Left lung (tissue), 14 donors: ENCODE measurements around the gene PPP2R1A. TPM values are rescaled to one million over a fixed set of nuclear protein-coding genes. Genes with fewer than 3 reads are reported as not detected.

Experiments used
- ATAC-seq: fragments of 200-7000 bp; cut with Tn5 transposase; one replicate; pipeline ENCODE4 v1.9.1; 2020; ENCODE audit warnings: moderate library complexity
- DNase-seq, 4 donors: peaks; one replicate each; pipeline ENCODE4 v3.0.0-alpha.2; 2013 to 2020
- H3K27ac ChIP-seq, 2 donors: fragments of 200-600 bp; sonication (generic) in 1 of 2; one replicate each; pipeline versions ENCODE4 v1.5.0 to v1.8.0; 2020 to 2021
- H3K27me3 ChIP-seq, 2 donors: fragments of 200-600 bp; sonication (generic) in 1 of 2; one replicate each; pipeline versions ENCODE4 v1.5.0 to v1.8.0; 2020 to 2021
- H3K36me3 ChIP-seq, 2 donors: fragments of 200-600 bp; sonication (generic) in 1 of 2; one replicate each; pipeline versions ENCODE4 v1.5.0 to v1.8.0; 2020 to 2021
- H3K4me1 ChIP-seq, 2 donors: fragments of 200-600 bp; one replicate each; pipeline ENCODE4 v1.8.0; 2021
- H3K4me3 ChIP-seq, 2 donors: fragments of 200-600 bp; sonication (generic) in 1 of 2; one replicate each; pipeline versions ENCODE4 v1.5.0 to v1.8.0; 2020 to 2021; ENCODE audit warnings: mild to moderate bottlenecking in 1 of 2
- H3K9me3 ChIP-seq, 2 donors: fragments of 200-600 bp; sonication (generic) in 1 of 2; one replicate each; pipeline versions ENCODE4 v1.5.0 to v1.8.0; 2020 to 2021
- intact Hi-C, 2 donors: fragments of 100-400 bp; cut with DNase I; formaldehyde crosslinking; loops; one replicate each; pipeline versions ENCODE4 v1.11.2 to v1.14.2; 2022
- long read RNA-seq, 12 donors: library from polyadenylated mRNA in 2 of 12; unstranded in 2 of 12; transcript quantifications; one replicate each; pipeline ENCODE4 v2.0.0 and lab custom pipeline, GENCODE V29; 2019 to 2026
- polyA plus RNA-seq, 6 donors: library from polyadenylated mRNA; unstranded; fragments of 120-200 nt; gene quantifications; one replicate each; pipeline ENCODE4 v1.2.1, GENCODE V29; 2013; ENCODE audit not compliant: insufficient read length in 6 of 6
- total RNA-seq, 2 donors: library from RNA; stranded (reverse); fragmentation: NEBNext Ultra II Directional; extraction: Animal tissue kit (Norgen Biotek cat#: 25700); gene quantifications; one replicate each; pipeline ENCODE4 v1.2.1, GENCODE V29; 2021
- TF ChIP-seq, protein P1 (sequence below), 2 donors: fragments of 200-600 bp; sonication (generic) in 1 of 2; IDR thresholded peaks; one replicate each; pipeline versions ENCODE4 v1.5.0 to v1.8.0; 2021; ENCODE audit warnings: antibody characterized with exemption in 2 of 2
- donor health status: DM: no; HTN: yes; CAD: no.
- donor health status: DM: no; HTN: no; CAD: no.

PPP2R1A gene
- total RNA-seq (100 to 1,000 TPM; 193 to 199 TPM), polyA plus RNA-seq (100 to 1,000 TPM; 313 to 346 (median 333) TPM)
- long read RNA-seq, donor 1, full-length matches to known transcripts: 105 of 170 reads
- long read RNA-seq, donor 1, partial matches to known transcripts: 60 of 170 reads
- long read RNA-seq, donor 1, other reads (novel, unspliced or antisense): 5 of 170 reads
- long read RNA-seq, donor 2, full-length matches to known transcripts: 68 of 90 reads
- long read RNA-seq, donor 2, partial matches to known transcripts: 22 of 90 reads
- long read RNA-seq, donor 2, other reads (novel, unspliced or antisense): 0 of 90 reads
- long read RNA-seq, donor 3, full-length matches to known transcripts: 60 of 85 reads
- long read RNA-seq, donor 3, partial matches to known transcripts: 25 of 85 reads
- long read RNA-seq, donor 3, other reads (novel, unspliced or antisense): 0 of 85 reads
- long read RNA-seq, donor 4, full-length matches to known transcripts: 92 of 118 reads
- long read RNA-seq, donor 4, partial matches to known transcripts: 24 of 118 reads
- long read RNA-seq, donor 4, other reads (novel, unspliced or antisense): 2 of 118 reads
- long read RNA-seq, donor 5, full-length matches to known transcripts: 55 of 72 reads
- long read RNA-seq, donor 5, partial matches to known transcripts: 17 of 72 reads
- long read RNA-seq, donor 5, other reads (novel, unspliced or antisense): 0 of 72 reads
- long read RNA-seq, donor 6, full-length matches to known transcripts: 78 of 86 reads
- long read RNA-seq, donor 6, partial matches to known transcripts: 8 of 86 reads
- long read RNA-seq, donor 6, other reads (novel, unspliced or antisense): 0 of 86 reads
- long read RNA-seq, donor 7, full-length matches to known transcripts: 35 of 42 reads
- long read RNA-seq, donor 7, partial matches to known transcripts: 7 of 42 reads
- long read RNA-seq, donor 7, other reads (novel, unspliced or antisense): 0 of 42 reads
- long read RNA-seq, donor 8, full-length matches to known transcripts: 71 of 85 reads
- long read RNA-seq, donor 8, partial matches to known transcripts: 14 of 85 reads
- long read RNA-seq, donor 8, other reads (novel, unspliced or antisense): 0 of 85 reads
- long read RNA-seq, donor 9, full-length matches to known transcripts: 1 of 1 reads
- long read RNA-seq, donor 9, partial matches to known transcripts: 0 of 1 reads
- long read RNA-seq, donor 9, other reads (novel, unspliced or antisense): 0 of 1 reads
- long read RNA-seq, donor 10, full-length matches to known transcripts: 103 of 134 reads
- long read RNA-seq, donor 10, partial matches to known transcripts: 29 of 134 reads
- long read RNA-seq, donor 10, other reads (novel, unspliced or antisense): 2 of 134 reads
- long read RNA-seq, donor 11: 0 reads
- long read RNA-seq, donor 12, full-length matches to known transcripts: 77 of 101 reads
- long read RNA-seq, donor 12, partial matches to known transcripts: 24 of 101 reads
- long read RNA-seq, donor 12, other reads (novel, unspliced or antisense): 0 of 101 reads

DNA sequence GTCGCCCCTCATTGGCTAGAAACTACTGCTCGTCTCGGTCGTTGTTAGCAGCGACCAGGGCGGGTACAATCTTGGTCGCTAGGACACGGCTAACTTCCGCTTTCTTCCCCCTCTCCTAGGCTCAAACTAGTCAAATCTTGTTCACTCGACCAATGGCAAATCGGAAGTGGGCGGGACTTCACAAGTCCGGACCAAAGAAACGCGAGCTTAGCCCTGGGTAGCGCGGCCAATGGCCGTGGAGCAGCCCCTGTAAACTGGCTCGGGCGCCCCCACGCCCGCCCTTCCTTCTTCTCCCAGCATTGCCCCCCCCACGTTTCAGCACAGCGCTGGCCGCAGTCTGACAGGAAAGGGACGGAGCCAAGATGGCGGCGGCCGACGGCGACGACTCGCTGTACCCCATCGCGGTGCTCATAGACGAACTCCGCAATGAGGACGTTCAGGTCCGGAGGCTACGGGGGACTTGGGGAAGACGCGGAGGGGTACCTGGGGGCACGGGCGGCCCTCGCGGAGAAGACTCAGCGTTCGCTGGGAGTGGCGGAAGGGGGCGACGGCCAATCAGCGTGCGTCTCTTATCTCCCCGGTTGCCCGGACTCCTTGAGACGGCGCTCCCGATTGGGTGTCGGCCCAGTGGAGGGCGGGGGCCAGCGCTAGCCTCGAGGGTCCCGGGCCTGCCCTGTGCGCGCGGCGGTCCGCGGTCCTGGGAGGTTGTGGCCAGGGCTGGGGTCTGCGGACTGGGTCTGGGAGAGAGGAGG is at the start of gene PPP2R1A:
PPP2R1A (plus strand) TSS at position 318 of the 752 bp plus-strand sequence; CDS start at position 363, 45 bp downstream.
- H3K4me3 ChIP-seq: peak within 1 kb of the TSS; percentile 79 to 92
- DNase-seq (peak; percentile 97 to 100 (median 100)), ATAC-seq (peak; percentile 95)
- H3K27me3 ChIP-seq: no peaks in the 10 kb centered on the region
- H3K27ac ChIP-seq: peak within 1 kb of the TSS; percentile 98 to 99
- TF ChIP-seq, protein P1, sequence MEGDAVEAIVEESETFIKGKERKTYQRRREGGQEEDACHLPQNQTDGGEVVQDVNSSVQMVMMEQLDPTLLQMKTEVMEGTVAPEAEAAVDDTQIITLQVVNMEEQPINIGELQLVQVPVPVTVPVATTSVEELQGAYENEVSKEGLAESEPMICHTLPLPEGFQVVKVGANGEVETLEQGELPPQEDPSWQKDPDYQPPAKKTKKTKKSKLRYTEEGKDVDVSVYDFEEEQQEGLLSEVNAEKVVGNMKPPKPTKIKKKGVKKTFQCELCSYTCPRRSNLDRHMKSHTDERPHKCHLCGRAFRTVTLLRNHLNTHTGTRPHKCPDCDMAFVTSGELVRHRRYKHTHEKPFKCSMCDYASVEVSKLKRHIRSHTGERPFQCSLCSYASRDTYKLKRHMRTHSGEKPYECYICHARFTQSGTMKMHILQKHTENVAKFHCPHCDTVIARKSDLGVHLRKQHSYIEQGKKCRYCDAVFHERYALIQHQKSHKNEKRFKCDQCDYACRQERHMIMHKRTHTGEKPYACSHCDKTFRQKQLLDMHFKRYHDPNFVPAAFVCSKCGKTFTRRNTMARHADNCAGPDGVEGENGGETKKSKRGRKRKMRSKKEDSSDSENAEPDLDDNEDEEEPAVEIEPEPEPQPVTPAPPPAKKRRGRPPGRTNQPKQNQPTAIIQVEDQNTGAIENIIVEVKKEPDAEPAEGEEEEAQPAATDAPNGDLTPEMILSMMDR (IDR thresholded peaks at IDR 0.05): no peak
- no peaks in the 10 kb centered on the region for H3K9me3 ChIP-seq
- peaks cover 11 to 41% of the 10 kb centered on the region in 2 donors for H3K4me1 ChIP-seq
- peaks cover 0 to 16% of the 10 kb centered on the region in 2 donors for H3K36me3 ChIP-seq
- intact Hi-C loops: no loop called here

DNA sequence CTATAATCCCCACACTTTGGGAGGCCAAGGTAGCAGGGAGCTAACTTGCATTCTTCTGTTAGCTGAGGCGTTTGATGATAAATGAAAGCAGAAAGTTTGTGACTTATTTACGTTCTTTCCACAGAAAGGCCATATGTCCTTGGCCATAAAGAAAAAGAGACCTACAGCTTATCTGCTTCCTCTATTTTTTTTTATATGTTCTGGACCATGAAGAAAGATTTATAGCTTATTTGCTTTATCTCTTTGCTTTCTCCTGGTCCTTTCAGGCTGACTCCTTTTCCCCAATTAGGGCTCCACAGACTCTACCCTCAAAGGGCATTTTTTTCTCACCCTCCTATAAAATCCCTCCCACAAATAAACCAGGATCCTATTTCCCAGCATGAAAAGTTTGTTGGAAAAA is 48.6 kb upstream of the PPP2R1A start:
- Histone ChIP-seq H3K9me3 (peaks cover 0 to 30% of the 10 kb centered on the region in 2 donors), H3K4me3 (no peak overlapping the region), H3K27ac (no peak overlapping the region), H3K36me3 (no peaks in the 10 kb centered on the region), H3K4me1 (peaks cover 3 to 24% of the 10 kb centered on the region in 2 donors), H3K27me3 (no peaks in the 10 kb centered on the region)
- TF ChIP-seq, protein P1 (IDR thresholded peaks at IDR 0.05): no peak
- DNase-seq: no peak
- no peak for ATAC-seq
- intact Hi-C loops: no loop called here

GRCh38 chr19:52142001-52142595 is 47.8 kb upstream of the PPP2R1A start:
- no peak for ATAC-seq
- H3K9me3 ChIP-seq: peaks cover under 1 to 36% of the 10 kb centered on the region in 2 donors
- H3K36me3 ChIP-seq: no peaks in the 10 kb centered on the region
- no peak for DNase-seq
- H3K27me3 ChIP-seq: no peaks in the 10 kb centered on the region
- no peak overlapping the region for H3K4me3 ChIP-seq
- H3K27ac ChIP-seq: no peak overlapping the region
- intact Hi-C loops: no loop called here
- H3K4me1 ChIP-seq: peaks cover 3 to 24% of the 10 kb centered on the region in 2 donors
- TF ChIP-seq, protein P1 (IDR thresholded peaks at IDR 0.05): no peak

DNA sequence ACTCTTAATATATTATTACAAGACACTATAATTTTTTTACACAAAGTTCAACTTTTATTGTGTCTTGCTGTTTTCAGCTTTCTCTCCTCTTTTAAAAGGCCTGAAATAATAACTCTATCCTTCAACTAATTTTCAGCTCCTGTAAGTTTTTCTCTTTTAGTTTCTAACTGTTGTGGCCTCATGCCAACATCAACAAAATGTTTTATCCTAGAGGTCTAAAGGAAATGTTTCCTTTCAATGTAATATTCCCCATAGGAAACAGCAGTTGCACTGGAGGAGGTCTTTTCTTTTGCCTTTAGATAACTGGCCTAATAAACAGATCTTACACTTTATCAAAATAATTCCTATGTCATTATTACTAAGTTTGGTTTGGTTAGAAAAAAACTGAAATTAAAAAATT is 41.6 kb upstream of the PPP2R1A start:
- H3K27ac ChIP-seq: no peak overlapping the region
- H3K4me3 ChIP-seq: no peak overlapping the region
- TF ChIP-seq, protein P1 (IDR thresholded peaks at IDR 0.05): no peak
- intact Hi-C loops: no loop called here
- ATAC-seq (no peak), DNase-seq (no peak)
- H3K36me3 ChIP-seq: peaks cover 0 to under 1% of the 10 kb centered on the region in 2 donors
- H3K27me3 ChIP-seq: no peaks in the 10 kb centered on the region
- no peaks in the 10 kb centered on the region for H3K4me1 ChIP-seq
- H3K9me3 ChIP-seq: peaks cover 3 to 91% of the 10 kb centered on the region in 2 donors
